IPS-15b (cell line): ENCODE measurements around the gene SLC6A19.

Source experiments
- H3K27me3 ChIP-seq: one replicate; pipeline ENCODE4 v1.6.1; 2013; ENCODE audit warnings: low read length; ENCODE audit not compliant: control insufficient read depth, insufficient read depth
- H3K36me3 ChIP-seq: one replicate; pipeline ENCODE4 v1.6.1; 2013; ENCODE audit warnings: low read length; ENCODE audit not compliant: control insufficient read depth, insufficient read depth
- H3K4me1 ChIP-seq: one replicate; pipeline ENCODE4 v1.6.1; 2013; ENCODE audit warnings: mild to moderate bottlenecking, low read length; ENCODE audit not compliant: control insufficient read depth, insufficient read depth
- H3K4me3 ChIP-seq: one replicate; pipeline ENCODE4 v1.5.1; 2013; ENCODE audit warnings: low read depth, low read length
- H3K9ac ChIP-seq: one replicate; pipeline ENCODE4 v1.6.1; 2013; ENCODE audit warnings: low read depth, mild to moderate bottlenecking, low read length
- H3K9me3 ChIP-seq: one replicate; pipeline ENCODE4 v1.6.1; 2013; ENCODE audit warnings: mild to moderate bottlenecking, low read length; ENCODE audit not compliant: control insufficient read depth, insufficient read depth

Gene SLC6A19

GRCh38 chr5:1192971-1193590 is 8.3 kb upstream of the SLC6A19 start:
- H3K9ac ChIP-seq, result no peak overlapping the region
- H3K27me3 ChIP-seq, result peaks cover 3% of the 10 kb centered on the region
- no peaks in the 10 kb centered on the region for H3K4me1 ChIP-seq
- no peaks in the 10 kb centered on the region for H3K9me3 ChIP-seq
- no peak overlapping the region for H3K4me3 ChIP-seq
- no peaks in the 10 kb centered on the region for H3K36me3 ChIP-seq

- Histone ChIP-seq H3K9me3 (no peaks in the 10 kb centered on the region), H3K9ac (no peak overlapping the region)
Measured at GRCh38 chr5:1193591-1193985, 7.8 kb upstream of the SLC6A19 start.

GRCh38 chr5:1194378-1194777 is 7.0 kb upstream of the SLC6A19 start:
- Histone ChIP-seq H3K4me3 (no peak overlapping the region), H3K27me3 (peaks cover 3% of the 10 kb centered on the region), H3K4me1 (no peaks in the 10 kb centered on the region), H3K9me3 (no peaks in the 10 kb centered on the region), H3K36me3 (no peaks in the 10 kb centered on the region), H3K9ac (no peak overlapping the region)

More at GRCh38 chr5:1193591-1193985, 7.8 kb upstream of the SLC6A19 start:
- Histone ChIP-seq H3K4me1 (no peaks in the 10 kb centered on the region), H3K4me3 (no peak overlapping the region), H3K36me3 (no peaks in the 10 kb centered on the region), H3K27me3 (peaks cover 3% of the 10 kb centered on the region)

GRCh38 chr5:1195439-1195838 is 6.0 kb upstream of the SLC6A19 start:
- no peak overlapping the region for H3K4me3 ChIP-seq
- H3K4me1 ChIP-seq, result no peaks in the 10 kb centered on the region
- peaks cover 3% of the 10 kb centered on the region for H3K27me3 ChIP-seq
- H3K9ac ChIP-seq, result no peak overlapping the region
- H3K9me3 ChIP-seq, result no peaks in the 10 kb centered on the region
- no peaks in the 10 kb centered on the region for H3K36me3 ChIP-seq

DNA sequence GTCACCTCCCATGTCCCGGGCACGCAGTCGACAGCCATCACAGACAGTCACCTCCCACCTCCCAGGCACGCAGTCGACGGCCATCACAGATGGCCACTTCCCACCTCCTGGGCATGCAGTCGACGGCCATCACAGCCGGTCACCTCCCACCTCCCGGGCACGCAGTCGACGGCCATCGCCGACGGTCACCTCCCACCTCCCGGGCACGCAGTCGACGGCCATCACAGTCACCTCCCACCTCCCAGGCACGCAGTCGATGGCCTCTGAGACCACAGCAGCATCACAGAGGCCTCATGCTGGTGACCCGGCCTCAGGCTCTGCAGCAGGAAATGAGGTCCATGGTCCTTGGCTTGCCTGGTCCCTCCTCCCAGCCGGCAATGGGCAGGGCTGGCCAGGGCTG is 5.5 kb upstream of the SLC6A19 start:
- Histone ChIP-seq H3K9ac (no peak overlapping the region), H3K4me3 (no peak overlapping the region), H3K36me3 (no peaks in the 10 kb centered on the region), H3K27me3 (peaks cover 3% of the 10 kb centered on the region), H3K4me1 (no peaks in the 10 kb centered on the region), H3K9me3 (no peaks in the 10 kb centered on the region)

- Histone ChIP-seq H3K9ac (no peak overlapping the region), H3K4me1 (no peaks in the 10 kb centered on the region), H3K27me3 (peaks cover 3% of the 10 kb centered on the region), H3K4me3 (no peak overlapping the region), H3K9me3 (no peaks in the 10 kb centered on the region), H3K36me3 (no peaks in the 10 kb centered on the region)
Measured at GRCh38 chr5:1196562-1196961, 4.8 kb upstream of the SLC6A19 start.

DNA sequence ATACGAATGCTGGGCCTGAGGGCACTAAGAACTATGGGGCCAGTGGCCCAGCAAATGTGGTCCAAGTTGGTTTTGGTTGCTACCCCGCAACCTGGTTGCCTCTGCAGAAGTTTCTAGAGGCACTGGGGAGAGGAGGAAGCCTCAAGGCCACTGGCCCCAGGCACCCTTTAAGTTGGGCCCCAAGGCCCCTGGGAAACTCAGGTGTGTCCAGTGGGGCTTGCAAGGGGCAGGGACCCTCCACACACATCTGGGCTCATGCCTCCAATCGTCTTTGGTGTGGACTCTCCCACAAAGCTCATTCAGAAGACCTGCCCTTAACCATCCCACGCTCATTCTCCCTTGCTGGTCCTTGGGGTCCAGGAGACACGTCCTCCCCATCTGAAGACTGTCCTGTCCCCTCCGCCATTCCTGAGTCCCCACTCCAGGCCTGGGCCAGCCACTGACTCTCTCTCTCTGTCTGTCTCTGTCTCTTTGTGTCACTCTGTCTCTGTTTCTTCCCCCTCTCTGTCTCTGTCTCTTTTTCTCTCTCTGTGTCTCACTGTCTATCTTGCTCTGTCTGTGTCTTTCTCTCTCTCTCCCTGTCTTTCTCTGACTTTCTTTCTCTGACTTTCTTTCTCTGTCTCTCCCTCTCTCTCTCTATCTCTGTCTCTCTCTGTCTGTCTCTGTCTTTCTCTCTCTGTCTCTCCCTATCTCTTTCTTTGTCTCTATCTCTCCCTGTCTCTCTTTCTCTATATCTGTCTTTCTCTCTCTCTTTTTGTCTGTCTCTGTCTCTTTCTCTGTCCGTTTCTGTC is 3.3 kb upstream of the SLC6A19 start:
- no peaks in the 10 kb centered on the region for H3K27me3 ChIP-seq
- H3K4me3 ChIP-seq, result no peak overlapping the region
- no peak overlapping the region for H3K9ac ChIP-seq
- no peaks in the 10 kb centered on the region for H3K36me3 ChIP-seq
- no peaks in the 10 kb centered on the region for H3K4me1 ChIP-seq
- no peaks in the 10 kb centered on the region for H3K9me3 ChIP-seq

GRCh38 chr5:1199340-1199648 is 2.1 kb upstream of the SLC6A19 start:
- no peaks in the 10 kb centered on the region for H3K36me3 ChIP-seq
- H3K4me3 ChIP-seq, result no peak overlapping the region
- no peaks in the 10 kb centered on the region for H3K4me1 ChIP-seq
- no peak overlapping the region for H3K9ac ChIP-seq
- H3K9me3 ChIP-seq, result no peaks in the 10 kb centered on the region
- no peaks in the 10 kb centered on the region for H3K27me3 ChIP-seq

DNA sequence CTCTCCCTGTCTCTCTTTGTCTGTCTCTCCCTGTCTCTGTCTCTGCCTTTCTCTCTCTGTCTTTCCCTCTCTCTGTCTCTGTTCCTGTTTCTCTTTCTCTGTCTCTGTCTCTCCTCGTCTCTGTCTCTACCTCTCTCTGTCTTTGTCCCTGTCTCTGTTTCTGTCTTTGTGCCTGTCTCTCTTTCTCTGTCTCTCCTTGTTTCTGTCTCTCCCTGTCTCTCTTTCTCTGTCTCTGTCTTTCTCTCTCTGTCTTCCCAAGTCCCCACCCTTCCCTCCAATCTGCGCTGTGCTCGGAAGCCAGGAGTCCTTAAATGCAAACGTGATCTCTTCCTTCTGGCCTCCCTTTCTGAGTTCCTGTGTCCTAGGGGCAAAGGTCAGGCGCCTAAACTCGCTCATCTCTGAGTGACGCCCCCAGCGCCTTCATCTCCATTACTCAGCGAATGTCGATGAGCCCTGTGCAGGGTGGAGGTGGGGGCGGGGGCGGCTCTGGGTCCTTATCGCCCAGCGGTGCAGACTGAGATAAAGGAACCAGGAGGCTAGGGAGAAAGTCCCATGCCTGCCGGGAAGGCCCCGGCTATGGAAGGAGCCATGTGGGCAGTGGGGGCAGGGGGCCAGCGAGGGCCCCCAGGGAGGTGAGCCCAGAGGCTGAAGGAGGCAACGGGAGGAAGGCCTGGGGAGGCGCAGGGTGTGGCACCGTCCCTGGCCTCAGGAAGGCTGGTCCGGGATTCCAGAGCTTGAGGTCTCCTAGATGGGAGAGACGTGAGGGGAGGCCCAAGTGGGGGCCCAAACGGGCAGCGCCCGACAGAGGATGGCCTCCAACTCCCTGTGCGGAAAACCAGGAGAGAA is 1.5 kb upstream of the SLC6A19 start:
- Histone ChIP-seq H3K4me3 (no peak overlapping the region), H3K27me3 (no peaks in the 10 kb centered on the region), H3K9ac (no peak overlapping the region), H3K36me3 (no peaks in the 10 kb centered on the region), H3K4me1 (no peaks in the 10 kb centered on the region), H3K9me3 (no peaks in the 10 kb centered on the region)

DNA sequence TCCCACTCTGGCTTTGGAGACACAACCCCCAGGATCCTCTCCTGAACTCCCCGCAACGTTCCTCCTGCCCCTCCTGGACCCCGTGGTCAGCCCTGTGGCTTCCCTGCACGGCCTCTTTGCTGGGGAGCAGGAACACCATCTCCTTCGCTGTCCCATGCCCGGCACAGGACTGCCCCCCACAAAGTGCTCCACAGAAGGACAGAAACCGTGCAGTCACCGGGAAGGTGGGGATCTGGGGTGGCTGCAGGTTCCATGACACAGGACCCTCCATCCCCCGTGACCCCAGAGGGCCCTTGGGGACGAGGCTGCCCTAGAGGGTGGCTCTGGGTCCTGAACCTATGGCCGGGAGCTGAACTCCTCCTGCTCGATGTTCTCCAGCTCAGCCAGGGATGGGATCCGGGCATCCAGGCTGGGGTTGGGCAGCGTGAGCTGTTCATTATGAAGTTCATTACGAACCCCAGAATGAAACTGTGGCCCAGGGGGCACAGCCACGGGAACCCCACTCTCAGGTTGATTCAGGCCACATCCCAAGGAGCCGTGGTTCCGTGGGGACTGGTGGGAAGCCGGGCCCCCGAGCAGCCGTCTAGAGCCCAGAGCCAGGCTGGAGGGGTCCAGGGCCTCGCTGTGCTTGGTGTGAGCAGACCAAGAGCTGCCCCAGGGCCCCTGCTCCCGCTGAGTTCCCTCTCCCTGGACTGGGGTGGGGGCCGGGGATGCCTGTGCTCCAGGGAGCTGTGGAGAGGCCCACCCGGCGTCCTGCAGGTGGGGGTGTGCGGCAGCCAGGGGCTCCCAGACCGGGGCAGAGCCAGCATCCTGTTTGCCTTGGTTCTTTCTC is 684 bp upstream of the SLC6A19 start:
- Histone ChIP-seq H3K9me3 (no peaks in the 10 kb centered on the region), H3K4me1 (no peaks in the 10 kb centered on the region), H3K36me3 (no peaks in the 10 kb centered on the region), H3K27me3 (no peaks in the 10 kb centered on the region), H3K9ac (no peak overlapping the region), H3K4me3 (no peak overlapping the region)

DNA sequence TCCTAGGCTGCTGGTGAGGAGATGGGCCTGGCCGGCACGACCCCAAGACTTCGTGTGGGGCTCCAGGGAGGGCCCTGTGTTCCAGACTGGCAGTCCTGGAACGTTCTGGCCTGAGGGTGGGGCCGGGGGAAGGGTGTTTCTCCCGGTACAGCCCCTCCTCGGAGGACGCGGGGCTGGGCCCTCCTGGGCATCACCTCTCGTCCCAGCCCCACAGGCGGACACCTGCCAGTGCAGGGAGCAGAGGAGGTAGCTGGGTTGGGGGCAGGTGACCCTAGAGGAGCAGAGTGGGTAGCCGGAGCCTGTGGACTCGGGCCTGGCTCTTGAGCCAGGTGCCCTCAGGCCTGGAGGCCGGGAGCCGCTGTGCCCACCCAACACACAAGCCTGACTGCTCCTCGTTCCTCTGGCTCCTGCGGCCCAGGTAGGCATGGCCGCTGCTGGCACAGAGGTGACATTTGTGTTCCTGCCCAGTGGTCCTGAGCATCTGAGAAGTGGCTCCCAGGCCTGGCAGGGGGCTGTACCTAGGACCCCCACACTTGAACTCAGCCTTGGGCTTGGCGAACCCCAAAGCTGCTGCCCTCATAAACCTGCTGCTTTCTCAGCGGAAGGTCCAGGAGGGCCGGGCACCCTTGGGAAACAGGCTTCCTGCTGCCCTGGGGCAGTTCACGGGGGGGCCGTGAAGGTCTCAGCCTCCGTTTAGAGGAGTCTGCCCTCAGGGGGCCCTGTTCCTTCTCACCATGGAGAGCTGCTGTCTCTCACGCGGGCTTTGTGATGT is 817 bp downstream of the SLC6A19 start:
- H3K36me3 ChIP-seq, result no peaks in the 10 kb centered on the region
- no peaks in the 10 kb centered on the region for H3K27me3 ChIP-seq
- no peak overlapping the region for H3K4me3 ChIP-seq
- H3K4me1 ChIP-seq, result no peaks in the 10 kb centered on the region
- no peaks in the 10 kb centered on the region for H3K9me3 ChIP-seq
- H3K9ac ChIP-seq, result no peak overlapping the region
